Epidermal melanocyte (primary cell): ENCODE measurements around the gene ATAD2B.
"Not testable (repeated sequence)": the region's sequence is repeated elsewhere in the genome, so short reads cannot be mapped to it uniquely, and the experiment has no call there.

Experiments used
- DNase-seq: peaks from one replicate; pipeline ENCODE4 v3.0.0; 2011; ENCODE audit warnings: low spot score; ENCODE audit not compliant: insufficient read length

The ATAD2B gene

DNA sequence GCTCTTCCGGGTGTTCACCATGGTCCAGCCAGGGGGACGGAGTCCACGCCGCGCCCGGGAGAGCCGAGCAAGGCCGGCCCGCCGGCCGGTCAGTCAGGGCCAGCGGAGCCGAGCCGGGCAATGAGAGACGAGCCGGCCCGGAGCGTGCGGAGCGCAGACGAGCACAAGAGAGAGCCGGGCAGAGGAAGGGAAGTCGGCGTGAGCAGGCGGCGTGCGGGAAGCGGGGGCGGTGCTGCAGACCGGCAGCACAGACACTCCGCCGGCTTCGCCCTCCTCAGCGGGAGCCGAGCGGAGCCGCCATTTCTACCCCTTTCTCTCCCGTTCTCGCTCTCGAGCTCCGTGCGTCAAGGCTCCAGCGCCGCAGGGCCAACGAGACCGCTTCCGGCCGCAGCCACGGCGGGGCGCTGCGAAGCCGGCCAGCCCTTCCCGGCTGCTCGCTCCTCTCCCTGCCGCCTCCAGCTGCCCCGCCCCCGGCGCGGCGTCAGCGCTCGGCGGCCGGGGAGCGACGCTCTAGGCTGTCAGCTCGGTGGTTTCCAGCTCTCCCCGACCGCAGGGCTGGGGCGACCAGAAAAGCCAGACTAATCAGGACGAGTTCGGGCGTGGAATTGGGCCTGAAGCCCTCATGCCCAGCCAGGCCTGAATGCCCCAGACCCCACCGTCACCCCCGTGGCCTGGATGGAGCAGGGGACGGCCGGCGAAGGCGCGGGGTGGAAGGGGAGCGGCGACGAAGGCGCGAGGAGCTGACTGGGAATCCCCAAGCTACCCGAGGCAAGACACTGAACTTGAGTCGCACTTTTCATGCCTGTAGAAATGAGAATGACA, at the start of gene ATAD2B:
TSS of gene ATAD2B (minus strand) at position 374 of the 822 bp plus-strand sequence. CDS start at position 21, 353 bp downstream.
- peak; percentile 91 for DNase-seq

DNA sequence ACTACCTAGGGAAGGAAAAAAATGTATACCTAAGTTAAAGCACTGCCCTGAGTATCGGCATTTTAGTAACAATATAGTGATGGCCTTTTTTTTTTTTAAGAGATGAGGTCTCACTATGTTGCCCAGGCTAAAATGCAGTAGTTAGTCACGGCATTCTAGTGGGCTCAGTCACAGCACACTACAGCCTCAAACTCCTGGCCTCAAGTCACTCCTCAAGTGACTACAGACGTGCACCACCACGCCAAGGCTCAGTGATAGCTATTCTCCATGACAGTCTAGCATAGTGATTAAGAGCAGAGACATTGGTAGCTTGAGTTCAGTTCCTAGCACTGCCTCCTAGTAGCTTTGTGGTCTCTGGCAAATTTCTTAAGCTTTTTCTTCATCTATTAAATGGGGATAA, 40.9 kb upstream of the ATAD2B start:
- no peak for DNase-seq

DNA sequence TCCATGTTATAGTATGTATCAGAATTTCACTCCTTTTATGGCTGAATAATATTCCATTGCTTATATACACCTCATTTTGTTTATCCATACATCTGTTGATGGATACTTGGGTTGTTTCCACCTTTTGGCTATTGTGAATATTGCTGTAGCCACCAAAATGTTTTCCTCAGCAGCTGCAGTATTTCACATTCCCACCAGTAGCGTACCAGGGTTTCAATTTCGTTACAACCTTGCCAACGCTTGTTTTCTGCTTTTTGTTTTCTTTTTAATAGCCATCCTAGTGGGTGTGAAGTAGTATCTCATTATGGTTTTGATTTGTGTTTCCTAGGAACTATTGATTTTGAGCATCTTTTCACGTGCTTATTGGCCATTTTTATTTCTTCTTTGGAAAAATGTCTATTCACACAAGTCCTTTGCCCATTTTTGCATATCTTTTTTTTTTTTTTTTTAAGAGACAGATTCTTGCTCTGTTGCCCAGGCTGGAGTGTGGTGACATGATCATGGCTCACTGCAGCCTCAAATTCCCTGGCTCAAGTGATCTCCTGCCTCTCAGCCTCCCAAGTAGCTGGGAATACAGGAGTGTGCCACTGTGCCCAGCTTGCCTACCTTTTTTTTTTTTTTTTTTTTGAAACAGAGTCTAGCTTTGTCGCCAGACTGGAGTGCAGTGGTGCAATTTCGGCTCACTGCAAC, 27.5 kb upstream of the ATAD2B start:
- no peak for DNase-seq

DNA sequence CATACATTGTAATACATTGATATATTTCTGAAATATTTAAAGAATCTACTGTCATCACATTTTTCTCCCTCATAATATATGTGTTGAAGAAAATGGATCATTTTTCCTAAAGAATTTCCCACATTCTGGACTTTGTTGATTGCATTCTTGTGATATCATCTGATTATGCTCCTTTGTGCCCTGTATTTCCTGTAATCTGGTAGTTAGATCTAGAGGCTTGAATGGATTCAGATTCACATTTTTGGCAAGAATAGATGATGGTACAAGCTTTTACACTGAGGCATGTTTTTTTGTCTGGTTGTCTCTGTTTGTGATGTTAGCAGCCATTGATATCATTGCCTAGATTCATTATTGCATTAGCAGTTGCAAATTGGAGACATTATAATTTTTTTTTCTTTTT, 26.7 kb upstream of the ATAD2B start:
- DNase-seq = no peak

DNA sequence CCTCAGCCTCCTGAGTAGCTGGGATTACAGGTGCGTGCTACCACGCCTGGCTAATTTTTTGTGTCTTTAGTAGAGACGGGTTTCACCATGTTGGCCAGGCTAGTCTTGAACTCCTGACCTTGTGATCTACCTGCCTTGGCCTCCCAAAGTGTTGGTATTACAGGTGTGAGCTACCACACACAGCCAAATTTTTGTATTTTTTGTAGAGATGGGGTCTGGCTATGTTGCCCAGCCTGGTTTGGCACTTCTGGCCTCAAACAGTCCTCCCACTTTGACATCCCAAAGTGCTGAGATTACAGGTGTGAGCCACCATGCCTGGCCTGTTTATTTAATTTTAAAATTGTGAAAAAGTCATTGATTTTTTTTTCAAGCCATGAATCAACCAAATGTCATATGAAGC, 25.6 kb upstream of the ATAD2B start:
- not testable (repeated sequence) for DNase-seq

DNA sequence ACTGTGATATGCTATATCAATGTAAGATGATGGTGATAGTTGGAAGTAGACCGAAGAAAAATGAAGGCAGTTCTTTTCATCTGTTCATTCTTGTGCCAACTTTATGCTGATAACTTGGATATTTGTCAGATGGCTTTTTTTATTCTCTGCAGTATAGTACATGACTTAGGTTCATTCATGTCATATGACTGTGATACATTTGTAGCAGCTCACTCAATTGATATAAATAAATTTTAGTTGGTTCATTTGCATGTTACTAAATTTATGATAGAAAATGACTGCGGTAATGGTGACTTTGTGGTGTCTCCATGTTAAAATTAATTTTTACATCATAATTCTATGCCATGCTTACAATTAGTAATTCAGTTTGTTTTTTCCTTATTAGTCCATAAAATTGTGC, 20.4 kb upstream of the ATAD2B start:
- no peak for DNase-seq

DNA sequence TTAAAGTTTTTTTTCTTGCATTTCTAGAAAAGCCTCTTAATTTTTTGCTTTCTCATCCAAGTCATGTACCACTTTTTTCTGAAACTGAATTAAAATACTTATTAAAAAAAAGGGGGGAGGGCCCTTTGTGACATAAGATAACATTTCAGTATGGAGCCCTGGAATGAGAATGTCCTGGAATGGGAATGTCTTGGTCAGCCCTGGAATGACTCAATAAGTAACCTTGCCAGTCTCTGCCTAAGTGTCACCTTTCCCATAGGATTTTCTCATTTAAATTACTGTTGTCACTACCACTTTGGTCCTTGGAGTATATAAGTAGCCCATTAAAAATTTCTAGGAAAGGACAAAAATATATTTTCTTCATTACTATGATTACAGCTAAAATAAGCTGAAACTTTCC, 18.1 kb upstream of the ATAD2B start:
- DNase-seq = no peak

DNA sequence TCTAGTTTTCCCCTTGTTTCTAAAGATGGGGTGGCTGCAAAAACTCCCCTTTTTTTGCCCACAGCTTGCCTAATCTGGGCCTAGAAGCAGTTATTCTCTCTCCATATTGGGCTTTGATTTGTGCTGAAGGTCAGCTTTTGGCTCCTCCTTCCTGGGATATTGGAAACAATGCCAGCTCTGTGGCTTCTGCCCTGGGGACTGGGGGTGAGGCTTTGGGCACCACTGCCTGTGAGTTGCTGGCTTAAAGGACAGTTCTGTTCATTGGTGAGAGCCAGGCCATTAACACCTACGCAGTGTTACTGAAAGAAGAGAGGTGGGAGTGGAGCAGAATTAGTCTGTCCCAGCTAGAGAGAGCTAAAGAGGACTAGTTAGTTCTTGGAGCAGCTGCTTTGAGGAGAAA, 17.6 kb upstream of the ATAD2B start:
- DNase-seq = no peak

DNA sequence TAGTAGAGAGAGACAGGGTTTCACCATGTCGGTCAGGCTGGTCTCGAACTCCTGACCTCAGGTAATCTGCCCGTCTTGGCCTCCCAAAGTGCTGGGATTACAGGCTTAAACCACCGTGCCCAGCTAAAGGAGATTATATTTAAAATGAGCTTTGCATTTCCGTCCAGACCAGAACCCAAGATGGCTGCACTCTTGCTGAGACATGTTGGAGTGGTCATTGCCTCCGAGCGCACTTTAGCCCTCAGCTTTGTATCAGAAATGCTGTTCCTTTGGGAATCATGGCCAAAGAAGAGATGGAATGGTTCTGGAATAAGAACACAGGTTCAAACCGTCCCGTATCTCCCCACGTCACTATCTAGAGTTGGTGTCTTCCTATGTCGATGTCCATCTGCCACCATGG, 16.7 kb upstream of the ATAD2B start:
- no peak for DNase-seq

DNA sequence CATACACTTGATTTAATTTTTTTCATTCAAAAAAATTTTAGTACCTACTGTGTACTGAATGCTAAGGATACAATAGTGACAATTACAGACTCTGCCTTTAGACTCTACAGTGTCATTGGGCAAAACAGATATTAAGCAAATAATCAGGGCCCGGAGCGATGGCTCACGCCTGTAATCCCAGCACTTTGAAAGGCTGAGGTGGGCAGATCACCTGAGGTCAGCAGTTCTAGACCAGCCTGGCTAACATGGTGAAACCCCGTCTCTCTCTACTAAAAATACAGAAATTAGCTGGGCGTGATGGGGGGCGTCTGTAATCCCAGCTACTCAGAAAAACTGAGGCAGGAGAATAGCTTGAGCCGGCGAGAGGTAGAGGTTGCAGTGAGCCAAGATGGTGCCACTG, 14.7 kb upstream of the ATAD2B start:
- DNase-seq = no peak

DNA sequence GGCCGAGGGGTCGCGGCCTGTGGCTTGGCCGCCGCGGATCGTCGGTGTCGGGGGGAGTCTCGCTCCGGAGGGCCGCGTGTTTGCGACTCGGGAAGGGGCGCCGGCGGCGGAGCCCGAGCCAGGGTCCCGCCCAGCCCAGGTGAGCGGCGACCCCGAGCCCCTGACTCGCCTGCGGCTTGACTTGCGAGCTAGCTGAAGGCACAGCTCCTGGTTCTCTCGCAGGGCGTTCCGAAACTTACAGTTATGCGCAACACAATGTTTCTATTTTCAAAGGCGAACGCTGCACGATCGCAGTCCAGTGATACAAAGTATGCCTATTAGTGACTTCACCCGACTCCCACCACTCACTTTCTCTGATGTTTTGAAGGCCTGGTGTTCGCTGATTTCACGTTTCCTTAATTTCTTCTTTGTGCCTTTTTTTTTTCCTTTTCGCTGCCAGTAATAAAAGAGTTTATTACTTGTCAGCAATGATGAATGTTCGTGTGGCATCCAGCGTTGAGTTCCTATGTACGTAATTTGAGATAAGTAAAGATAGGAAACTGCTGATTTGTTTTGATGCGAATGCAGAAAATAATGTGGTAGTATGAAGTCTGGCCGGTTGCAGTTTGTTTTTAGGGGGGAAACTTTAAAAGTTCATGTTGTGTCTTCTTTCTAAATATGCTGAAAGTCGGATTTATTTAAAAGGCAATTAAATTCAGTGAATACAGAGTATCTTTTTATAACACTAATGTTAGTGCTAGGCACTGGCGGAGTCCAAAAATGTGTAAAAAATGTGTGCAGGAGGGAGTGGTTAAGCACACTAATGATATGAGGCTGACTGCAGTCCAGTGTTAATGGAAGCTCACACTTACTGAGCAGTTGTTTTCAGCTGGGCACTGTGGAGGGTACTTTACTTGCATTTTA, 14.0 kb upstream of the ATAD2B start:
- DNase-seq = peak; percentile 41

DNA sequence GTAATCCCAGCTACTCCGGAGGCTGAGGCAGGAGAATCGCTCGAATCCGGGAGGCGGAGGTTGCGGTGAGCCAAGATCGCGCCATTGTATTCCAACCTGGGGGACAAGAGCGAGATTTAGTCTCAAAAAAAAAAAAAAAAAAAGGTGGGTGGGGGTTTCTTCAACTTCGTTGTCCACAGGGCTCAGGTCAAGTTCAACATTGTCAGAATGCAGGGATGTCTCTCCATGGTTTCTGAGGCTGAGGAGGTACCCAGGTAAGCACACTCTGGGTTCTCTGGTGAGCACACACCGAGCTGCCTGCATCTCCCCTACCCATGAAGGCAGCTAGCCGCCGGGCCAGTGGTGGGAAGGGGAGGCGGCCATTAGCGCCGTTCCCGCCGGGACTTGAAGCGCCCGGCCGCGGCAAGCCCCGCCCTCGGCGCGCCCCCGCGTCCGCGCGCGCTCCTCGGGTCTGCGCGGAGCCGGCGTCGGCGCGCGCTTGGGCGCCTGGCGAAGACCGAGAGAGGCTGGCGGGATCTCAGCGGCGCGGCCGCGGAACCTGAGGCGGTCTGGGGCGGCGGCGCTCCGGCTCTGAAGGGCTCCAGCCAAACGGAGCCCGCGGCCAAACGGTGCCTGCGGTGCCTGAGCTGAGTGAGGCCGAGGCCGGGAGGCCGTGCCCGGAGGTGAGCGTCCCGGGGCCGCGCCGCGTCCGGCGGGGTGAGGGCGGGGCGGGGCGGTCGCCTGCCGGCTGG, 13.2 kb upstream of the ATAD2B start, which contains the start of gene UBXN2A:
TSS of gene UBXN2A (plus strand) at position 477 of the 731 bp plus-strand sequence. CDS start 17,852 bp downstream, outside the sequence.
- peak; percentile 83 for DNase-seq

DNA sequence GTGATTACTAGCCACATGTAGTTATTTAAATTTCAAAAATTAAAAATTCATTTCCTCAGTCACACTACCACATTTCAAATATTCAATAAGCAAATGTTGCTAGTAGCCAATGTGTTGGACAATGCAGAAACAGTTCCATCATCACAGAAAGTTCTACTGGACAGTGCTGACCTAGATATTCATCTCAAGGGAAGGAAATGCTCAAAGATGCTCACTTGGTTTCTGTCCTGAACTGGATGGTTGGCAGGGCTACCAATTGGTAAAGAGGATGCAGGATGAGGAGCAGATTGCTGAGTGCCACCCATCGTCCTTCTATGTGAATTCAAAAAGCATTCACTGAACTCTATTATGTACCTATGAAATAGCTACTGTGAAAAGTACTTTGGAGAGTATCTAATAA, 7.3 kb upstream of the ATAD2B start:
- DNase-seq = no peak

DNA sequence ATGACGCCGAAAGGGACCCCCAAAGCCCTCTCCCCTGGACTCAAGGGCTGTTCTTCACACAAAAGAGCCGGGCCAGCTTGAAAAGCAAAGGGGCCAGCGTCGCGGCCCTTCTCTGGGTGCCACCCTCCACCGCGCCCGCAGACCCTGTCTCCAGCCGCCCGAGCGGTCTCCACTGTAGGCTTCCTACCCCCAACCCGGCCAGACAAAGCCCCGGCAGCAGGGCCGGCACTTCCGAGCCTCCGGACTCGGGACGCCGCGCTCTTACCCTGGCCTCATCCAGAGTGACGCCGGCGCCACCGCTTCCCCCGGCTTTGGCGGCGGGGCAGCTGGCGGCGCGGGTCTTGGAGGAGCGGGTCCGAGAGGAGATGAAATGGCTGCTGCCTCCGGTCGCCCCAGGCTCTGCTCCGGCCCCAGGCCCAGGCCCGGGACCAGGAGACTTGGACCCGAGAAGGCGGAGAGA, 603 bp downstream of the ATAD2B start:
- DNase-seq = no peak

DNA sequence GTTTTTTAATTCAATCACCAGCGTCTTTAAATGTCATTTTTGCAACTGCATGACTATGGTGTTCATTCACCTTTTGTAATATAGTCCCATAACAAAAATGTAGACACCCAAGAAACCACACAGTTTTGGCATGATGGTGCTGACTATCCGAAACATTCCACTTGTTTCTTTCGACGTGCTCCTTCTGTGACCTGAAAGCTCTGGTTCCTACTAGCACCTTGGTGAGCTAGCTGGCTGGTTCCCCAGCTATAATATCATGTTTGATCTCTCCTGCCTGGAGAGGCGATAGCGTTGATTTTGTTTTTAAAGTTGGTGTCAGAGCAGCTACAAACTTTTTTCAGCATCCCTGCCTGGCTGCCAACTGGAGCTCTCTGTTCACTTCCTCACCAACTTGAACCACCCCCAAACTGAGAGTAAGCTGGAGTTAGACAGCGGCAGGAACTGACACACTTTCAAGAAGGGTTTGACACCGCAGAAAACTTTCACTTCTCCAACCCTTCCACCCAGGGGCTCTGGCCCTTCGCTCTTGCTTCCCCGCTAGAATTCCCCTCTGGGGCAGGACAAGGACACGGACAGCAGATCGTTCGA, 1.1 kb downstream of the ATAD2B start:
- DNase-seq = peak; percentile 41

DNA sequence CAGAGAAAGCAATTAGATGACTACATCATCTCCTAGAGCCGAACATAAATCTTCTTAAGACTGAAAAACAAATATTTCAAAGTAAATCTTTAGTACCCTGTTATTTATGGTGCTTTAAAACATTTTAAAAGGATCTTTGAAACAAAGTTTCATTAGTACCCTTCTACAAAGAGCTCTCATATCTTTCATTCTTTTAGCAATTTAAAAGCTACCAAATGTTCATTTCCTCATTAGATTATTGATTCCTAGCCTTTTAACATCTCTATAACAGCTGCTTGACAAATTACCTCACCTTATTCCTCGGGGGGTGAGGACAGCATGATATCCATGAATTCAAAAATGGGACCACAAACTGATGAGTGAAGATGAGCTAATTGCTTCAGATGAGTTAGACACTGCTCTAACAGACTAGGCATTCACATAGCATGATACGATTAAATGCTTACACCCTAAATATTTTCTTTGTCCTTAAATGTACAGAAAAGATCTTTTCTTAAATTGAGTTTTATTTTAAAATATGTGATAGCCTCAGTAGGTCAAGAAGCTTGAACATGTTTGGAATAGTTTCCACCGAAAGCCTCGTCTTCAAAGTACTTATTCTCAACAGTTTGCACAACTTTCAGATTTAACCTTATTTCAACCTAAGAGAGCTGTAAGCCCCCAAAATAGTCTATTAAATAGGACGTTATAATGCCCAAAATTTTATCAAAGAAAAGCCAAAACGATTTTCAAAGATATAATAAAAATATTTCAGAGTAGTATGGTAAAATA, 2.1 kb downstream of the ATAD2B start:
- no peak for DNase-seq

DNA sequence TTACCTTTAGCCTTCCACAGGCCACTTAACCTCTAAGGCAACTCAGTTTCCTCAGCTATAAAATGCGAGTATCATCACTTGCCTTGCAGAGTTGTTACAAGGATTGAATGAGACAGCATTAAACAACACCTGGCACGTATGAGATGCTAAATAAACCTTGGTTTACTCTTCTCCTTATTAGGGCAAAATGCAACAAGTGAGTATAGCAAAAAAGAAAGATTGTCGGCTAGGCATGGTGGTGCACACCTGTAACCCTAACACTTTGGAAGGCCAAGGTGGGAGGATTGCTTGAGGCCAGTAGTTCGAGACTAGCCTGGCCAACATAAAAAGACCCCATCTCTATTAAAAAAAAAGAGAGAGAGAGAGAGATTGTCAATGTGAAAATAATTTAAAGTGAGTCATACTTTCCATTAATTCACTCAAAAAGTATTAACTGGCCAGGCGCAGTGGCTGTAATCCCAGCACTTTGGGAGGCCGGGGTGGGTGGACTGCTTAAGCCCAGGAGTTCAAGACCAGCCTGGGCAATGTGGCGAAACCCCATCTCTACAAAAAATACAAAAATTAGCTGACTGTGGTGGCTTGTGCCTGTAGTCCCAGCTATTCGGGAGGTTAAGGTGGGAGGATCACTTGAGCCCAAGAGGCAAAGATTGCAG, 8.0 kb downstream of the ATAD2B start:
- no peak for DNase-seq

DNA sequence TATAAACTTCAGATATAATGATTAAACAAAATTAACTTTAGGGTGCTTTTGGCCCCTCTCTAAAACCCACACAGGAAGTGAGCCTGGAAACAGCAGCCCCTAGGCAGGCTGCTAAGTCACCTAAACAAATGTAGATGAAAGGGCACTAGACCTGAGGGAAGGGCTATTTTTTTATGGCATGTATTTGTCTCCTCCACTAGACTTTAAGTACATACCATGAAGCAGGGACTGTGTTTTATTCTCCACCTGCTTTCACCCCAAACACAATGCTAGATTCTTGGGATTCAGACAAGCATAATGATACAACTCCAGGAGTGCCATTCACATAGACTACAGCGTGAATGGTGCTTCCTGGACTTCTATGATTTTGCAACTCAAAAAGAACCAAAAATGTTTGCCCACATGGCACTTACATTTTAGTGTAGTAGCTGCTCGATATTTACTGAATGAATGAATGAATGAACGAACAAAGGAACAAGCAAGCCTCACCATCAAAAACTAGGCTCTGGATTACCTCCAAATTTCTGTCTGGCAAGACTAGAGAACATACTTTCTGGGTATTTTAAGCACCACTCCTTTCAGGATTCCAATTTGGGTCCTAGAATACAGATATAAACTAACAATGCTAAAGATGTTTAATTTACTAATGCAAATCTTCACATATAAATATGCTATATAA, 10.1 kb downstream of the ATAD2B start:
- DNase-seq = no peak

DNA sequence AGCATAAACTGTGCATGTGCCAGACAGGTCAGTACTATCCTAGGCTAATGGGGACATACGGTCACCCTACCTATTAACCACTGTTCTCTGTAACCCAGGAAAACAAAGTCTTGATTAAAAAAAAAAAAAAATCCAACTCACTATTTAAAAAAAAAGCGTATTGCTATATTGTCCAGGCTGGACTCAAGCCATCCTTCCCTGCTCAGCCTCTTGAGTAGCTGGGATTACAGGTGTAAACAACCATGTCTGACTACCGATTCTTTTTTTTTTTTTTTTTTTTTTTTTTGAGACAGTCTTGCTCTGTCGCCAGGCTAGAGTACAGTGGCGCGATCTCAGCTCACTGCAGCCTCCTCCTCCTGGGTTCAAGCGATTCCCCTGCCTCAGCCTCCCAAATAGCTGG, 11.6 kb downstream of the ATAD2B start:
- DNase-seq = no peak
